Measurements from ENCODE around the gene CSF3R. TPM values are rescaled to one million over a fixed set of nuclear protein-coding genes. Genes with fewer than 3 reads are reported as not detected.

Gene CSF3R
- total and polyA plus RNA-seq, 9 of the 15 experiments (the other 6 are each of a cell fraction or from before 2014, with no cell fraction given), result 0.21 to 0.86 (median 0.40) TPM; not detected in 1

DNA sequence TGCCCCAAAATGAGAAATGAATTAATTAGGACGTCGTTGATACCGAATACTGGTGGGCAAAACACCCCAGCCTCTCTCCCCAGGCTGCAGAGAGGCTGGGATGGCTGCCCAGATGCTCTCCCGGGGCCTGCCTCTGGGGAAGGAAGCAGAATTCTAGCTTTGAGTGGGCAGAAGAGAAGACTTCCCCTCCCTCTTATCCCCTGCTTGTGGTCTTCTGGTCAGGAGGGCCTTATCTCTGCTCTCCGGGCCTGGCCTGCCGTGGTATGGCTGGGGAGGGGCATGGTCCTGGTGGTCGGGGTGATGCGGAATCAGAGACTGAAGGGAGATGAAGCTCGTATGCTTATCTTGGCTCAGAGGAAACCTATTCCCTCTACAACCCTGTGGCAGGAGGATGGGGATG is 9.8 kb upstream of the CSF3R start (continued):
- TF ChIP-seq, protein P1, sequence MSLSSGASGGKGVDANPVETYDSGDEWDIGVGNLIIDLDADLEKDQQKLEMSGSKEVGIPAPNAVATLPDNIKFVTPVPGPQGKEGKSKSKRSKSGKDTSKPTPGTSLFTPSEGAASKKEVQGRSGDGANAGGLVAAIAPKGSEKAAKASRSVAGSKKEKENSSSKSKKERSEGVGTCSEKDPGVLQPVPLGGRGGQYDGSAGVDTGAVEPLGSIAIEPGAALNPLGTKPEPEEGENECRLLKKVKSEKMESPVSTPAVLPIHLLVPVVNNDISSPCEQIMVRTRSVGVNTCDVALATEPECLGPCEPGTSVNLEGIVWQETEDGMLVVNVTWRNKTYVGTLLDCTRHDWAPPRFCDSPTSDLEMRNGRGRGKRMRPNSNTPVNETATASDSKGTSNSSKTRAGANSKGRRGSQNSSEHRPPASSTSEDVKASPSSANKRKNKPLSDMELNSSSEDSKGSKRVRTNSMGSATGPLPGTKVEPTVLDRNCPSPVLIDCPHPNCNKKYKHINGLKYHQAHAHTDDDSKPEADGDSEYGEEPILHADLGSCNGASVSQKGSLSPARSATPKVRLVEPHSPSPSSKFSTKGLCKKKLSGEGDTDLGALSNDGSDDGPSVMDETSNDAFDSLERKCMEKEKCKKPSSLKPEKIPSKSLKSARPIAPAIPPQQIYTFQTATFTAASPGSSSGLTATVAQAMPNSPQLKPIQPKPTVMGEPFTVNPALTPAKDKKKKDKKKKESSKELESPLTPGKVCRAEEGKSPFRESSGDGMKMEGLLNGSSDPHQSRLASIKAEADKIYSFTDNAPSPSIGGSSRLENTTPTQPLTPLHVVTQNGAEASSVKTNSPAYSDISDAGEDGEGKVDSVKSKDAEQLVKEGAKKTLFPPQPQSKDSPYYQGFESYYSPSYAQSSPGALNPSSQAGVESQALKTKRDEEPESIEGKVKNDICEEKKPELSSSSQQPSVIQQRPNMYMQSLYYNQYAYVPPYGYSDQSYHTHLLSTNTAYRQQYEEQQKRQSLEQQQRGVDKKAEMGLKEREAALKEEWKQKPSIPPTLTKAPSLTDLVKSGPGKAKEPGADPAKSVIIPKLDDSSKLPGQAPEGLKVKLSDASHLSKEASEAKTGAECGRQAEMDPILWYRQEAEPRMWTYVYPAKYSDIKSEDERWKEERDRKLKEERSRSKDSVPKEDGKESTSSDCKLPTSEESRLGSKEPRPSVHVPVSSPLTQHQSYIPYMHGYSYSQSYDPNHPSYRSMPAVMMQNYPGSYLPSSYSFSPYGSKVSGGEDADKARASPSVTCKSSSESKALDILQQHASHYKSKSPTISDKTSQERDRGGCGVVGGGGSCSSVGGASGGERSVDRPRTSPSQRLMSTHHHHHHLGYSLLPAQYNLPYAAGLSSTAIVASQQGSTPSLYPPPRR (CRISPR knock-in tag; IDR thresholded peaks at IDR 0.05; ENCODE audit: borderline replicate concordance), result no peak
- TF ChIP-seq ZC3H8 (IDR thresholded peaks at IDR 0.05), result no peak
- TF ChIP-seq TAF7 (tag; IDR thresholded peaks at IDR 0.05), result no peak
- no peak for TF ChIP-seq ZNF76 (CRISPR knock-in tag; IDR thresholded peaks at IDR 0.05; ENCODE audit: borderline replicate concordance)
- no peak for TF ChIP-seq HSF4 (CRISPR knock-in tag; IDR thresholded peaks at IDR 0.05; ENCODE audit: borderline replicate concordance)
- TF ChIP-seq, protein P2, sequence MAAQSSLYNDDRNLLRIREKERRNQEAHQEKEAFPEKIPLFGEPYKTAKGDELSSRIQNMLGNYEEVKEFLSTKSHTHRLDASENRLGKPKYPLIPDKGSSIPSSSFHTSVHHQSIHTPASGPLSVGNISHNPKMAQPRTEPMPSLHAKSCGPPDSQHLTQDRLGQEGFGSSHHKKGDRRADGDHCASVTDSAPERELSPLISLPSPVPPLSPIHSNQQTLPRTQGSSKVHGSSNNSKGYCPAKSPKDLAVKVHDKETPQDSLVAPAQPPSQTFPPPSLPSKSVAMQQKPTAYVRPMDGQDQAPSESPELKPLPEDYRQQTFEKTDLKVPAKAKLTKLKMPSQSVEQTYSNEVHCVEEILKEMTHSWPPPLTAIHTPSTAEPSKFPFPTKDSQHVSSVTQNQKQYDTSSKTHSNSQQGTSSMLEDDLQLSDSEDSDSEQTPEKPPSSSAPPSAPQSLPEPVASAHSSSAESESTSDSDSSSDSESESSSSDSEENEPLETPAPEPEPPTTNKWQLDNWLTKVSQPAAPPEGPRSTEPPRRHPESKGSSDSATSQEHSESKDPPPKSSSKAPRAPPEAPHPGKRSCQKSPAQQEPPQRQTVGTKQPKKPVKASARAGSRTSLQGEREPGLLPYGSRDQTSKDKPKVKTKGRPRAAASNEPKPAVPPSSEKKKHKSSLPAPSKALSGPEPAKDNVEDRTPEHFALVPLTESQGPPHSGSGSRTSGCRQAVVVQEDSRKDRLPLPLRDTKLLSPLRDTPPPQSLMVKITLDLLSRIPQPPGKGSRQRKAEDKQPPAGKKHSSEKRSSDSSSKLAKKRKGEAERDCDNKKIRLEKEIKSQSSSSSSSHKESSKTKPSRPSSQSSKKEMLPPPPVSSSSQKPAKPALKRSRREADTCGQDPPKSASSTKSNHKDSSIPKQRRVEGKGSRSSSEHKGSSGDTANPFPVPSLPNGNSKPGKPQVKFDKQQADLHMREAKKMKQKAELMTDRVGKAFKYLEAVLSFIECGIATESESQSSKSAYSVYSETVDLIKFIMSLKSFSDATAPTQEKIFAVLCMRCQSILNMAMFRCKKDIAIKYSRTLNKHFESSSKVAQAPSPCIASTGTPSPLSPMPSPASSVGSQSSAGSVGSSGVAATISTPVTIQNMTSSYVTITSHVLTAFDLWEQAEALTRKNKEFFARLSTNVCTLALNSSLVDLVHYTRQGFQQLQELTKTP (IDR thresholded peaks at IDR 0.05; ENCODE audit: low read depth in 1 of 2, partially characterized antibody in 2 of 2), result no peak
- TF ChIP-seq ZNF785 (CRISPR knock-in tag; IDR thresholded peaks at IDR 0.05), result no peak
- peak; percentile 86 for TF ChIP-seq MTA2 (IDR thresholded peaks at IDR 0.05; ENCODE audit: low read depth)
- TF ChIP-seq ZNF354B (CRISPR knock-in tag; IDR thresholded peaks at IDR 0.05), result no peak
- peak; percentile 87; the same call in 1 of the 2 replicates for TF ChIP-seq HDAC2 (IDR thresholded peaks at IDR 0.05)
- TF ChIP-seq, protein P3, sequence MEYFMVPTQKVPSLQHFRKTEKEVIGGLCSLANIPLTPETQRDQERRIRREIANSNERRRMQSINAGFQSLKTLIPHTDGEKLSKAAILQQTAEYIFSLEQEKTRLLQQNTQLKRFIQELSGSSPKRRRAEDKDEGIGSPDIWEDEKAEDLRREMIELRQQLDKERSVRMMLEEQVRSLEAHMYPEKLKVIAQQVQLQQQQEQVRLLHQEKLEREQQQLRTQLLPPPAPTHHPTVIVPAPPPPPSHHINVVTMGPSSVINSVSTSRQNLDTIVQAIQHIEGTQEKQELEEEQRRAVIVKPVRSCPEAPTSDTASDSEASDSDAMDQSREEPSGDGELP (CRISPR knock-in tag; IDR thresholded peaks at IDR 0.05; ENCODE audit: borderline replicate concordance), result peak; percentile 76; the same call in 1 of the 2 replicates

All from K562 (cell line).